ENCODE measurements around the gene FAM131A.

GRCh38 chr3:184372296-184372821 is 35.0 kb downstream of the FAM131A start:
- TF ChIP-seq CTCF (IDR thresholded peaks at IDR 0.05; ENCODE audit: poor library complexity) (no peak), EZH2 (IDR thresholded peaks at IDR 0.05; ENCODE audit: borderline replicate concordance) (no peak)

Data from hepatocyte (in vitro differentiated cells).